Trophoblast cell (in vitro differentiated cells and primary cell): ENCODE measurements around the gene TYK2.

Experiments used
- DNase-seq, 2 donors: peaks; one replicate each; pipeline ENCODE4 v3.0.0-alpha.2; 2016
- H2AFZ ChIP-seq: 2 replicates; pipeline ENCODE4 v1.6.1; 2013; ENCODE audit warnings: low read length, moderate library complexity, mild to moderate bottlenecking; ENCODE audit not compliant: insufficient read depth, poor library complexity
- H2AK5ac ChIP-seq: 2 replicates; pipeline ENCODE4 v1.6.1; 2013; ENCODE audit warnings: mild to moderate bottlenecking, low read length
- H2BK120ac ChIP-seq: 2 replicates; pipeline ENCODE4 v1.6.1; 2013; ENCODE audit warnings: low read length, mild to moderate bottlenecking, moderate library complexity; ENCODE audit not compliant: insufficient read depth, poor library complexity
- H2BK12ac ChIP-seq: 2 replicates; pipeline ENCODE4 v1.6.1; 2013; ENCODE audit warnings: mild to moderate bottlenecking, low read length, moderate library complexity
- H2BK5ac ChIP-seq: 2 replicates; pipeline ENCODE4 v1.6.1; 2013; ENCODE audit warnings: low read length, low read depth, moderate library complexity, mild to moderate bottlenecking; ENCODE audit not compliant: poor library complexity
- H3K14ac ChIP-seq: 2 replicates; pipeline ENCODE4 v1.6.1; 2013; ENCODE audit warnings: mild to moderate bottlenecking, low read length
- H3K18ac ChIP-seq: 2 replicates; pipeline ENCODE4 v1.6.1; 2013; ENCODE audit warnings: mild to moderate bottlenecking, low read length
- H3K23ac ChIP-seq: 2 replicates; pipeline ENCODE4 v1.6.1; 2013; ENCODE audit warnings: low read length
- H3K27ac ChIP-seq: 2 replicates; pipeline ENCODE4 v1.5.1; 2013; ENCODE audit warnings: low read depth, mild to moderate bottlenecking, inconsistent platforms, low read length, moderate library complexity
- H3K27me3 ChIP-seq: 2 replicates; pipeline ENCODE4 v1.6.1; 2013; ENCODE audit warnings: inconsistent platforms, mild to moderate bottlenecking, low read length, moderate library complexity; ENCODE audit not compliant: insufficient read depth
- H3K36me3 ChIP-seq, 2 experiments: 1 replicate in 1 of 2; 2 replicates in 1 of 2; pipeline ENCODE4 v1.6.1; 2013; ENCODE audit warnings: low read length in 2 of 2, mild to moderate bottlenecking in 2 of 2, moderate library complexity in 1 of 2; ENCODE audit not compliant: insufficient read depth in 2 of 2, control insufficient read depth in 1 of 2
- H3K4ac ChIP-seq: 2 replicates; pipeline ENCODE4 v1.6.1; 2013; ENCODE audit warnings: low read depth, mild to moderate bottlenecking, low read length, moderate library complexity
- H3K4me1 ChIP-seq, 2 experiments: 1 replicate in 1 of 2; 2 replicates in 1 of 2; pipeline ENCODE4 v1.6.1; 2013; ENCODE audit warnings: low read length in 2 of 2, mild to moderate bottlenecking in 2 of 2, moderate library complexity in 1 of 2; ENCODE audit not compliant: insufficient read depth in 2 of 2, control insufficient read depth in 1 of 2
- H3K4me2 ChIP-seq: 2 replicates; pipeline ENCODE4 v1.6.1; 2013; ENCODE audit warnings: inconsistent platforms, mild to moderate bottlenecking, low read length, moderate library complexity
- H3K4me3 ChIP-seq: 2 replicates; pipeline ENCODE4 v1.5.1; 2013; ENCODE audit warnings: mild to moderate bottlenecking, low read depth, low read length, inconsistent platforms
- H3K79me1 ChIP-seq: one replicate; pipeline ENCODE4 v1.6.1; 2013; ENCODE audit warnings: low read length
- H3K79me2 ChIP-seq: 2 replicates; pipeline ENCODE4 v1.6.1; 2013; ENCODE audit warnings: low read length, mild to moderate bottlenecking; ENCODE audit not compliant: control insufficient read depth, insufficient read depth, poor library complexity
- H3K9ac ChIP-seq: 2 replicates; pipeline ENCODE4 v1.6.1; 2013; ENCODE audit warnings: mild to moderate bottlenecking, low read length
- H3K9me3 ChIP-seq: 2 replicates; pipeline ENCODE4 v1.6.1; 2013; ENCODE audit warnings: low read depth, mild to moderate bottlenecking, control low read depth, inconsistent platforms, low read length; ENCODE audit not compliant: insufficient read depth
- H4K12ac ChIP-seq: 2 replicates; pipeline ENCODE4 v1.6.1; 2013; ENCODE audit warnings: low read depth, mild to moderate bottlenecking, low read length, moderate library complexity
- H4K8ac ChIP-seq: 2 replicates; pipeline ENCODE4 v1.6.1; 2013; ENCODE audit warnings: low read depth, mild to moderate bottlenecking, low read length, moderate library complexity
- H4K91ac ChIP-seq: one replicate; pipeline ENCODE4 v1.6.1; 2013; ENCODE audit warnings: low read depth, mild to moderate bottlenecking, low read length, moderate library complexity
- WGBS: extraction: QIAGEN DNeasy Blood & Tissue Kit; methylation state at CpG from one replicate; pipeline ENCODE4 v1.1.7; 2013; ENCODE audit warnings: missing lambda C conversion rate; ENCODE audit not compliant: insufficient read length, insufficient coverage; ENCODE audit errors: extremely low coverage; 5-methylcytosine and 5-hydroxymethylcytosine counted together

The TYK2 gene

DNA sequence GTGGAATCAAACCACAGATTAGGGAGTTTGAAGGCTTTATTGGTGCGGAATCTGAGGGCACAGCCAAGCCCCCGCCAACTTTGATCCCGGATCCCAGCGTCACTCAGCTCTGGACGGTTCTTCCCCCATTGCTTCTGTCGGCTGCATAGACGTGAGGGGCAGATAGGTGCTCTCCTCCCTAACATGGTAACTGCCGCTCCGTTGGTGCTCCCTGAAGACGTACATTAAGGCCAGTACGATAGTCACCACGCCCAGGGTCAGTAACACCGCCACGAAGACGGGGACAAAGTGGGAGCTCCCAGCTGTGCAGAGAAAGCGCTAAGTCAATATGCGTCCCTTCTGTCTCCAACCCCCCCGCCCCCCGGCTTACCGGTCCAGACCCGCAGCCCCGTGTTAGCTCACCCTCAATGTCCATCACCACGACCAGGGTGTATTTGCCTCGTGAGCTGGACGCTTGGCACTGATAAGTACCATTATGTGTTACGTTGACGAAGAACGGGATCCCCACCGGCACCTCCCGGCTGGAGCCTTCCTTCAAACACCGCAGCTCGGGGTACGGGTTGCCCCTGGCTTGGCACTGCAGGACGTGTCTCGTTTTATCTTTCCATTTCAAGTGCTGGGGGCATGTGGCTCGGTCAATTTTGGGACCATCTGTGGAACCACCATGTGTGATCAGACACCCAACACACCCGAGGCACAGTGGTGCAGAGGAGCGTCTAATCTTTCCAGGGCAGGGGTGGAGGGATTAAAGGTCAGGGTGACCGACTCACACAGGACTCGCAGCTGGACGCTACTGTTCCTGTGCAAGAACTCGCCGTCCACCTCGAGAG is 46.4 kb downstream of the TYK2 start:
- H3K79me1 ChIP-seq: peaks cover 6% of the 10 kb centered on the region
- H4K8ac ChIP-seq: peak overlapping the region; percentile 69
- H3K23ac ChIP-seq: no peak overlapping the region
- peak overlapping the region; percentile 70 for H3K4me3 ChIP-seq
- H3K9ac ChIP-seq: peak overlapping the region; percentile 59
- peak overlapping the region; percentile 59 for H3K14ac ChIP-seq
- DNase-seq: peak in 1 of 2 donors; percentile 22
- peaks cover 11% of the 10 kb centered on the region for H3K79me2 ChIP-seq
- no peaks in the 10 kb centered on the region for H3K9me3 ChIP-seq
- H2BK12ac ChIP-seq: no peak overlapping the region
- H3K36me3 ChIP-seq: peaks cover 16 to 19% of the 10 kb centered on the region in 2 experiments
- no peak overlapping the region for H2BK5ac ChIP-seq
- peak overlapping the region; percentile 33 for H4K91ac ChIP-seq
- no peak overlapping the region for H2AK5ac ChIP-seq
- H4K12ac ChIP-seq: peak overlapping the region; percentile 46
- H3K4me1 ChIP-seq: peaks cover 18 to 20% of the 10 kb centered on the region in 2 experiments
- WGBS: no CpG with 5 or more reads among the region's 44 CpGs
- no peaks in the 10 kb centered on the region for H3K27me3 ChIP-seq
- H3K4ac ChIP-seq: peak overlapping the region; percentile 5
- H3K4me2 ChIP-seq: peak overlapping the region; percentile 94
- peak overlapping the region; percentile 25 for H2BK120ac ChIP-seq
- peak overlapping the region; percentile 16 for H3K27ac ChIP-seq
- peak overlapping the region; percentile 34 for H3K18ac ChIP-seq
- H2AFZ ChIP-seq: peak overlapping the region; percentile 69

DNA sequence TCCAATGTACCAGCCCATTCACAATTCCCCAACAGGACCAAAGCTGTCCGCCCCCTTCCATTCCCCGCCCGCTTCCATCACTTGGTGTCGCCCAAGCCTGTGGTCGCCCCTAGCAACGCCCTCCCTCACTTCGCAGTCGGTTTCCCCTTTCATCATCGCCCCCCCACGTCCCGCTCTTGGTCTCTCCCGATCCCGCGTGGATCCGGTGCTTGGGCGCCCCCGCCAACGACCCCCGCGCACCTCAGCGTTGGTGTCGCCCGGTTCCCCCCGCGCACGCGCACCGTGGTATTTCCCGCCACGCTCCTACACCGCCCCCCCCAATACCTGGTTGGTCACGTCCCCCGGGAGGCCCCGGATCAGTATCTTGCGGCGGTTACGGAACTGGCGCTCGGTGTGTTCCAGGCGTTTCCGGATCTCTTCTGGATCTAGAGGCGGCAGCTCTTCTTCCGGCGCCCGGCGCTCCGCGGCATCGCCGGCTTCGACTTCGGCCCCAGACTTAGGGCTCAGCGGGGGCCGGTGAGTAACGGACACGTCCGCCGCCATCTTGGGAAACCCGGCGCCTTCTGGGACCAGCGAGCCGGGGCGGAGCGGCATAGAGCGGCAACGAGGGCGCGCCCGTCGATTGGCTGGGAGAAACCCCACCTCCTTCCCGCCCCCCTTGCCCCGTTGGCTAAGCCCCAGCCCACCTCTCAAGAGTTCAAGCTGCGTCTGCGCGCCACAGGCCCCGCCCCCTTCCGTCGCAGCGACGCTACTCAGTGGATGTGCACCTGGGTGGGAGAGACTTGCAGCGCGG is 47.2 kb downstream of the TYK2 start, which contains the start of gene RAVER1:
Gene RAVER1, minus strand, starts transcription at position 565 of the 793 bp plus-strand sequence. Its CDS starts 22 bp downstream, at position 543.
- H3K4ac ChIP-seq: peak within 1 kb of the TSS; percentile 85
- H3K4me3 ChIP-seq: peak within 1 kb of the TSS; percentile 86
- no peaks in the 10 kb centered on the region for H3K9me3 ChIP-seq
- peak within 1 kb of the TSS; percentile 58 for H3K18ac ChIP-seq
- peaks cover 11% of the 10 kb centered on the region for H3K79me2 ChIP-seq
- peak within 1 kb of the TSS; percentile 59 for H2BK5ac ChIP-seq
- peak within 1 kb of the TSS; percentile 68 for H4K12ac ChIP-seq
- H4K8ac ChIP-seq: peak within 1 kb of the TSS; percentile 80
- peak within 1 kb of the TSS; percentile 88 for H2AFZ ChIP-seq
- H2AK5ac ChIP-seq: peak within 1 kb of the TSS; percentile 38
- peak within 1 kb of the TSS; percentile 65 for H2BK120ac ChIP-seq
- peaks cover 18 to 20% of the 10 kb centered on the region in 2 experiments for H3K4me1 ChIP-seq
- H3K79me1 ChIP-seq: peaks cover 6% of the 10 kb centered on the region
- peak within 1 kb of the TSS; percentile 73 for H4K91ac ChIP-seq
- H2BK12ac ChIP-seq: no peak within 1 kb of the TSS
- H3K36me3 ChIP-seq: peaks cover 24 to 26% of the 10 kb centered on the region in 2 experiments
- H3K27me3 ChIP-seq: no peaks in the 10 kb centered on the region
- no peak within 1 kb of the TSS for H3K23ac ChIP-seq
- peak within 1 kb of the TSS; percentile 94 for H3K4me2 ChIP-seq
- H3K27ac ChIP-seq: peak within 1 kb of the TSS; percentile 54
- DNase-seq: peak; percentile 98
- peak within 1 kb of the TSS; percentile 59 for H3K14ac ChIP-seq
- peak within 1 kb of the TSS; percentile 74 for H3K9ac ChIP-seq
- no CpG with 5 or more reads among the region's 82 CpGs for WGBS

DNA sequence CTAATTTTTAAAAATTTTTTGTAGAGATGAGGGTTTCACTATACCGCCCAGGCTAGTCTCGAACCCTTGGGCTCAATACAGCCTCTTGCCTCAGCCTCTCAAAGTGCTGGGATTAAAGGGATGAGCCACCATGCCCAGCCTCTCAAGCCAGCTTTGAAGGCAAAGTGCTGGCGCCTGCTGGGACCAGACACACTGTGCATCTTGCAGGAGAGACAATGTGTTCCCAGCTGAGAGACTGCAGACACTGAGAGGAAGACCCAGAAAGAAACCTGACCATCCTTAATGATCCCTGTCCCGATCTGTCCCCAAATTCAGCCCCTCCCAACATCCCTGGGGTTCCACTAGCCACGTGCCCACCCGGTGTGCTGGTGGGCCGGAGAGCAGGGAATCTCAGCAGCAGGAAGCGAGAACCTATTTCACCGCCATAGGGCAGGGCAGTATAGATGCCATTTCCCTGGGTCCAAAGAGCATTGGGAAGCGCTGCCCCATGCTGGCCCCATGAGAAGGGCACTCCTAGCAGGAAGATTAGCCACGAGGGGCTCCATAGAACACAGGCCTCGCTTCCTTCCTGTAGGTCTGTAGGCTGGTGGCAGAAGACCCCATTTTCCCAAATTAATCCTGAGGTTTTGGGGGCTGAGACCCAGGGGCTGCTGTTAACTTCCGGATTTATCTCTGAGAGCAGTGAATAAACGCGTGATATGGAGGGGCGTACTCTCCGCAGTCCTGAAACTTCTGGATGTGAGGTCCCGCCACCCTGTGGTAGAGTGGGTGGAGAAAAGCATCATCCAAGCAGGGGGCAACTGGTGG is 48.0 kb downstream of the TYK2 start:
- peak overlapping the region; percentile 86 for H3K4me3 ChIP-seq
- H3K9me3 ChIP-seq: peaks cover 1% of the 10 kb centered on the region
- H3K23ac ChIP-seq: no peak overlapping the region
- peaks cover 32 to 34% of the 10 kb centered on the region in 2 experiments for H3K36me3 ChIP-seq
- H2BK12ac ChIP-seq: no peak overlapping the region
- H4K12ac ChIP-seq: peak overlapping the region; percentile 61
- no peak overlapping the region for H3K14ac ChIP-seq
- H3K4ac ChIP-seq: peak overlapping the region; percentile 85
- peak overlapping the region; percentile 73 for H4K91ac ChIP-seq
- WGBS: no CpG with 5 or more reads among the region's 18 CpGs
- no peak overlapping the region for H2BK5ac ChIP-seq
- H3K79me1 ChIP-seq: peaks cover 6% of the 10 kb centered on the region
- no peak overlapping the region for H2AFZ ChIP-seq
- no peak overlapping the region for H2BK120ac ChIP-seq
- H3K9ac ChIP-seq: peak overlapping the region; percentile 74
- peaks cover 11% of the 10 kb centered on the region for H3K79me2 ChIP-seq
- peak overlapping the region; percentile 58 for H3K18ac ChIP-seq
- no peak overlapping the region for H3K27ac ChIP-seq
- no peak overlapping the region for H2AK5ac ChIP-seq
- H3K27me3 ChIP-seq: no peaks in the 10 kb centered on the region
- peaks cover 18 to 20% of the 10 kb centered on the region in 2 experiments for H3K4me1 ChIP-seq
- DNase-seq: no peak
- H4K8ac ChIP-seq: peak overlapping the region; percentile 80
- peak overlapping the region; percentile 90 for H3K4me2 ChIP-seq

DNA sequence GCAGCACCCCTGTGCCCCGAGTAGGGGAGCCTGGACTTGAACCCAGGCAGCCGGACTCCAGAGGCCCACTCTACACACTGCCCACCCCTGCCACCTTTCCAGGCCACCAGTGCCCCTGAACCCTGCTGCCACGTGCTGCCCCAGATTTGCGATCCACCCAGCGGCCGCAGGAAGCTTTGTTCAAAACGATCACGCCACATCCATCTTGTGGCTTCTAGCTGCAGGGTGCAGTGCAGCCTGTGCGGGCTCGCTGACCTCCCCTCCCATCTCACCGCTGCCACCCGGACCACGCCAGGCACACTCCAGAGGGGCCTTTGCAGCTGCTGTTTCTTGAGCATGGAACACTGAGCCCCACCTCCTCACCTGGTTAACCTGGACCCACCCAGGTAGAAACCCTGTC is 50.8 kb downstream of the TYK2 start:
- no peak overlapping the region for H3K23ac ChIP-seq
- peaks cover 52 to 54% of the 10 kb centered on the region in 2 experiments for H3K36me3 ChIP-seq
- H4K91ac ChIP-seq: no peak overlapping the region
- H3K27ac ChIP-seq: no peak overlapping the region
- peaks cover 11% of the 10 kb centered on the region for H3K79me2 ChIP-seq
- H3K4me3 ChIP-seq: peak overlapping the region; percentile 25
- no peak overlapping the region for H2AK5ac ChIP-seq
- peaks cover 2% of the 10 kb centered on the region for H3K9me3 ChIP-seq
- H3K14ac ChIP-seq: no peak overlapping the region
- H2BK5ac ChIP-seq: no peak overlapping the region
- H3K4me2 ChIP-seq: no peak overlapping the region
- no peak overlapping the region for H3K9ac ChIP-seq
- no peak overlapping the region for H2BK12ac ChIP-seq
- H4K12ac ChIP-seq: no peak overlapping the region
- H3K4me1 ChIP-seq: peaks cover 13 to 15% of the 10 kb centered on the region in 2 experiments
- peaks cover 4% of the 10 kb centered on the region for H3K79me1 ChIP-seq
- WGBS: no CpG with 5 or more reads among the region's 13 CpGs
- H3K27me3 ChIP-seq: no peaks in the 10 kb centered on the region
- no peak for DNase-seq
- H3K4ac ChIP-seq: no peak overlapping the region
- H4K8ac ChIP-seq: no peak overlapping the region
- no peak overlapping the region for H2BK120ac ChIP-seq
- no peak overlapping the region for H3K18ac ChIP-seq
- H2AFZ ChIP-seq: no peak overlapping the region
